ENCODE data around the gene CHAD.

Gene CHAD

GRCh38 chr17:50426472-50426782, 42.3 kb downstream of the CHAD start:
- TF ChIP-seq GATA3 (IDR thresholded peaks at IDR 0.05; ENCODE audit: low read depth, low read length) (no peak), GATA2 (IDR thresholded peaks at IDR 0.05; ENCODE audit: low read depth, low read length) (no peak)

- TF ChIP-seq GATA2 (IDR thresholded peaks at IDR 0.05; ENCODE audit: low read depth, low read length): no peak
- TF ChIP-seq GATA3 (IDR thresholded peaks at IDR 0.05; ENCODE audit: low read depth, low read length): no peak
Measured at GRCh38 chr17:50425682-50426471, 42.8 kb downstream of the CHAD start, which contains the start of gene ACSF2. Gene ACSF2 (plus strand): TSS chr17:50426218. CDS start chr17:50426262, 44 bp downstream.

- TF ChIP-seq GATA2 (IDR thresholded peaks at IDR 0.05; ENCODE audit: low read depth, low read length) (no peak), GATA3 (IDR thresholded peaks at IDR 0.05; ENCODE audit: low read depth, low read length) (no peak)
Measured at GRCh38 chr17:50424996-50425681, 43.5 kb downstream of the CHAD start.

GRCh38 chr17:50424246-50424995, 44.3 kb downstream of the CHAD start:
- TF ChIP-seq GATA2 (IDR thresholded peaks at IDR 0.05; ENCODE audit: low read depth, low read length): no peak
- no peak for TF ChIP-seq GATA3 (IDR thresholded peaks at IDR 0.05; ENCODE audit: low read depth, low read length)

GRCh38 chr17:50423553-50424159, 45.0 kb downstream of the CHAD start:
- TF ChIP-seq GATA2 (IDR thresholded peaks at IDR 0.05; ENCODE audit: low read depth, low read length) (no peak), GATA3 (IDR thresholded peaks at IDR 0.05; ENCODE audit: low read depth, low read length) (no peak)

GRCh38 chr17:50422738-50423137, 45.9 kb downstream of the CHAD start:
- TF ChIP-seq GATA3 (IDR thresholded peaks at IDR 0.05; ENCODE audit: low read depth, low read length): no peak
- no peak for TF ChIP-seq GATA2 (IDR thresholded peaks at IDR 0.05; ENCODE audit: low read depth, low read length)

GRCh38 chr17:50421308-50422051, 47.2 kb downstream of the CHAD start:
- no peak for TF ChIP-seq GATA3 (IDR thresholded peaks at IDR 0.05; ENCODE audit: low read depth, low read length)
- no peak for TF ChIP-seq GATA2 (IDR thresholded peaks at IDR 0.05; ENCODE audit: low read depth, low read length)

GRCh38 chr17:50420419-50421112, 48.1 kb downstream of the CHAD start:
- TF ChIP-seq GATA2 (IDR thresholded peaks at IDR 0.05; ENCODE audit: low read depth, low read length): no peak
- no peak for TF ChIP-seq GATA3 (IDR thresholded peaks at IDR 0.05; ENCODE audit: low read depth, low read length)

GRCh38 chr17:50414808-50415207, 53.9 kb downstream of the CHAD start:
- TF ChIP-seq GATA2 (IDR thresholded peaks at IDR 0.05; ENCODE audit: low read depth, low read length): no peak
- TF ChIP-seq GATA3 (IDR thresholded peaks at IDR 0.05; ENCODE audit: low read depth, low read length): no peak

Measured in SH-SY5Y (cell line).